HepG2 (cell line): ENCODE measurements around the gene ANO6.

Experiments
- BCL3 ChIP-seq: sonication (generic); formaldehyde crosslinking; IDR thresholded peaks from 2 replicates; pipeline ENCODE4 v1.5.1; 2020; ENCODE audit warnings: mild to moderate bottlenecking, missing genetic modification reagents, moderate library complexity
- DDIT3 ChIP-seq: sonication (generic); formaldehyde crosslinking; IDR thresholded peaks from 2 replicates; pipeline ENCODE4 v1.4.0; 2020; ENCODE audit warnings: mild to moderate bottlenecking, missing genetic modification reagents
- EZH2 ChIP-seq: conservative IDR thresholded peaks from 2 replicates; pipeline ENCODE4 v1.6.1; 2012; ENCODE audit warnings: mild to moderate bottlenecking, low read depth, low read length, moderate library complexity
- FOXA1 ChIP-seq, 2 experiments: fragments of 450-650 bp in 1 of 2; sonication (generic) in 1 of 2; formaldehyde crosslinking in 1 of 2; IDR thresholded peaks; 2 replicates each; pipeline versions ENCODE4 v1.4.0 to v1.6.1; 2016 to 2020; ENCODE audit warnings: missing genetic modification reagents in 1 of 2
- SMC3 ChIP-seq: IDR thresholded peaks from 2 replicates; pipeline ENCODE4 v1.6.1; 2011; ENCODE audit warnings: low read length, improper control_type of control experiment
- ZFP37 ChIP-seq: sonication (generic); formaldehyde crosslinking; IDR thresholded peaks from 2 replicates; pipeline ENCODE4 v1.4.0; 2020; ENCODE audit warnings: missing genetic modification reagents, borderline replicate concordance
- ZNF343 ChIP-seq: sonication (generic); formaldehyde crosslinking; IDR thresholded peaks from 2 replicates; pipeline ENCODE4 v1.4.0; 2020; ENCODE audit warnings: mild to moderate bottlenecking, missing genetic modification reagents

- TF ChIP-seq EZH2, result no peak
- TF ChIP-seq SMC3, result no peak
- no peak for TF ChIP-seq ZNF343 (CRISPR knock-in tag)
- no peak for TF ChIP-seq BCL3 (CRISPR knock-in tag)
- TF ChIP-seq FOXA1 (IDR thresholded peaks at IDR 0.05), result no peak
- no peak for TF ChIP-seq FOXA1 (CRISPR knock-in tag; IDR thresholded peaks at IDR 0.05)
- no peak for TF ChIP-seq DDIT3 (CRISPR knock-in tag)
- TF ChIP-seq ZFP37 (CRISPR knock-in tag), result no peak
Measured at GRCh38 chr12:45192707-45193106, 23.2 kb upstream of the ANO6 start.
